CD14-positive monocyte (primary cell): ENCODE data around the gene CBX1. TPM values are rescaled to one million over a fixed set of nuclear protein-coding genes. Genes with fewer than 3 reads are reported as not detected.

ENCODE experiments used
- DNase-seq, 3 donors: peaks; one replicate each; pipeline ENCODE4 v3.0.0-alpha.2; 2011 to 2022
- H2AFZ ChIP-seq: 2 replicates; pipeline ENCODE4 v1.6.0; 2012; ENCODE audit warnings: mild to moderate bottlenecking, low read depth, low read length, inconsistent platforms; ENCODE audit not compliant: insufficient read depth, poor library complexity, severe bottlenecking
- H3K27ac ChIP-seq, 2 donors: 1 replicate in 1 of 2; 2 replicates in 1 of 2; pipeline ENCODE4 v1.5.1; 2012 to 2013; ENCODE audit warnings: low read length in 2 of 2, control low read depth in 1 of 2, inconsistent platforms in 1 of 2, low read depth in 1 of 2, mild to moderate bottlenecking in 1 of 2
- H3K27me3 ChIP-seq, 2 donors: one replicate each; pipeline versions ENCODE4 v1.6.0 to v1.6.1; 2011 to 2013; ENCODE audit warnings: low read length in 2 of 2; ENCODE audit not compliant: control insufficient read depth in 2 of 2, insufficient read depth in 2 of 2
- H3K36me3 ChIP-seq, 2 donors: replicated peaks in 1 of 2; 1 replicate in 1 of 2; 2 replicates in 1 of 2; pipeline versions ENCODE4 v1.5.1 to v1.6.1; 2012 to 2013; ENCODE audit warnings: low read length in 2 of 2, control low read depth in 1 of 2, inconsistent platforms in 1 of 2, mild to moderate bottlenecking in 1 of 2; ENCODE audit not compliant: insufficient read depth in 2 of 2, control insufficient read depth in 1 of 2
- H3K4me1 ChIP-seq, 2 donors: 1 replicate in 1 of 2; 2 replicates in 1 of 2; pipeline versions ENCODE4 v1.5.1 to v1.6.1; 2012 to 2013; ENCODE audit warnings: low read length in 2 of 2, control low read depth in 1 of 2, inconsistent platforms in 1 of 2, mild to moderate bottlenecking in 1 of 2, moderate library complexity in 1 of 2; ENCODE audit not compliant: insufficient read depth in 2 of 2, control insufficient read depth in 1 of 2
- H3K4me2 ChIP-seq: replicated peaks from 2 replicates; pipeline ENCODE3; 2012; ENCODE audit warnings: low read length, moderate library complexity, mild to moderate bottlenecking; ENCODE audit not compliant: poor library complexity, severe bottlenecking; ENCODE audit errors: extremely low read depth
- H3K4me3 ChIP-seq, 3 experiments: fragments of 200-600 bp in 1 of 3; sonication (generic) in 1 of 3; replicated peaks in 1 of 3; 1 replicate in 2 of 3; 2 replicates in 1 of 3; pipeline ENCODE4 v1.5.1; 2011 to 2013; ENCODE audit warnings: low read length in 3 of 3, mild to moderate bottlenecking in 3 of 3, control low read depth in 2 of 3, low read depth in 2 of 3, inconsistent platforms in 1 of 3, moderate library complexity in 1 of 3
- H3K79me2 ChIP-seq: 2 replicates; pipeline ENCODE4 v1.6.0; 2012; ENCODE audit warnings: mild to moderate bottlenecking, control low read depth, inconsistent platforms, low read length, moderate library complexity; ENCODE audit not compliant: insufficient read depth
- H3K9ac ChIP-seq: 2 replicates; pipeline ENCODE4 v1.6.0; 2017; ENCODE audit warnings: low read length, mild to moderate bottlenecking; ENCODE audit not compliant: insufficient read depth, poor library complexity, severe bottlenecking
- H3K9me3 ChIP-seq, 2 donors: replicated peaks in 1 of 2; 1 replicate in 1 of 2; 2 replicates in 1 of 2; pipeline versions ENCODE4 v1.5.1 to v1.6.1; 2012 to 2013; ENCODE audit warnings: low read length in 2 of 2, control low read depth in 1 of 2; ENCODE audit not compliant: control insufficient read depth in 1 of 2, insufficient read depth in 1 of 2
- H4K20me1 ChIP-seq: 2 replicates; pipeline ENCODE4 v1.6.0; 2012; ENCODE audit warnings: mild to moderate bottlenecking, low read length, control low read depth, moderate library complexity; ENCODE audit not compliant: insufficient read depth
- H3K27ac Mint-ChIP-seq, 7 donors: one replicate each; pipeline ENCODE4 v1.8.0; 2020; ENCODE audit warnings: mild to moderate bottlenecking in 7 of 7, mixed read lengths in 7 of 7, moderate library complexity in 6 of 7, inconsistent platforms in 2 of 7
- H3K27me3 Mint-ChIP-seq, 3 donors: one replicate each; pipeline ENCODE4 v1.8.0; 2021 to 2022; ENCODE audit warnings: low read depth in 3 of 3, mild to moderate bottlenecking in 3 of 3, mixed read lengths in 3 of 3, moderate library complexity in 3 of 3, inconsistent platforms in 1 of 3
- H3K36me3 Mint-ChIP-seq, 2 donors: one replicate each; pipeline ENCODE4 v1.8.0; 2020; ENCODE audit warnings: mixed read lengths in 2 of 2, inconsistent platforms in 1 of 2, mild to moderate bottlenecking in 1 of 2
- H3K4me1 Mint-ChIP-seq: one replicate; pipeline ENCODE4 v1.8.0; 2020; ENCODE audit warnings: mild to moderate bottlenecking, mixed read lengths
- H3K4me3 Mint-ChIP-seq, 2 donors: one replicate each; pipeline ENCODE4 v1.8.0; 2020; ENCODE audit warnings: mild to moderate bottlenecking in 2 of 2, mixed read lengths in 2 of 2, moderate library complexity in 1 of 2
- H3K9me3 Mint-ChIP-seq, 7 donors: one replicate each; pipeline ENCODE4 v1.8.0; 2020 to 2022; ENCODE audit warnings: mixed read lengths in 7 of 7, mild to moderate bottlenecking in 6 of 7, moderate library complexity in 6 of 7, inconsistent platforms in 2 of 7
- WGBS: methylation state at CpG from one replicate; pipeline ENCODE4 v1.1.5; 2013; ENCODE audit warnings: missing lambda C conversion rate; ENCODE audit not compliant: insufficient coverage; 5-methylcytosine and 5-hydroxymethylcytosine counted together
- intact Hi-C, 2 donors: fragments of 100-400 bp; cut with micrococcal nuclease; formaldehyde crosslinking; loops; one replicate each; pipeline versions ENCODE4 v1.15.0 to v1.15.1; 2023
- polyA plus RNA-seq, 3 donors: library from polyadenylated mRNA; depleted of rRNA in 1 of 3; unstranded in 2 of 3; stranded (reverse) in 1 of 3; fragments of 300-500 nt in 2 of 3; fragments of >200 nt in 1 of 3; fragmentation: Illumina TruSeq in 2 of 3; gene quantifications; 1 replicate in 2 of 3; 2 replicates in 1 of 3; pipeline ENCODE4 v1.2.3, GENCODE V29; 2012 to 2021
- TF ChIP-seq, protein P1 (sequence below): fragments of 200-600 bp; IDR thresholded peaks from one replicate; pipeline ENCODE4 v1.8.0; 2022; ENCODE audit warnings: antibody characterized with exemption, mild to moderate bottlenecking

Gene CBX1
- polyA plus RNA-seq, 3 donors: 12.5 to 18.2 (median 17.2) TPM

DNA sequence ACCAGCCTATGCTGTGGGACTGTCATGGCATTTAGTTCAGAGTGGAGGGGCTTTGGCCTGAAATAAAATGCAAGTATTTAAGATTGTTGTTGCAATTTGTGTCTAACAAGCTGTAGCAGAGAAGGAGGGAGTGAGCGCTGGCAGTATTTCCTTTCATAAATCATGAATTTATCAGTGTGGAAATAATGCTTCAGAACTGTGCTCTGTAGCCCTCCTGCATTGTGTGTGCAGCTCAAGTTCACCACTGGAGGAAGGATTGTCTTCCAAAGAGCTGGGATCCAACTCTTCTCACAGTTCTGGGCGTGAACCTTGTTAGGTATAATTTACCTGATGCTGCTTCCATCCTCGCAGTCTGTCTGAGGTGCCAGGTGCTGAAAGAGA, 21.4 kb upstream of the CBX1 start:
- no peak overlapping the region for H3K9ac ChIP-seq
- H4K20me1 ChIP-seq: peaks cover 69% of the 10 kb centered on the region
- Mint-ChIP-seq H3K4me3 (no peak overlapping the region), H3K27me3 (peaks cover 0 to 4% (median 2%) of the 10 kb centered on the region in 3 donors), H3K9me3 (peaks cover 0 to 2% (median 0%) of the 10 kb centered on the region in 7 donors), H3K4me1 (no peaks in the 10 kb centered on the region), H3K36me3 (peaks cover 86 to 95% of the 10 kb centered on the region in 2 donors), H3K27ac (peak overlapping the region in 1 of 7 donors; percentile 7)
- TF ChIP-seq, protein P1, sequence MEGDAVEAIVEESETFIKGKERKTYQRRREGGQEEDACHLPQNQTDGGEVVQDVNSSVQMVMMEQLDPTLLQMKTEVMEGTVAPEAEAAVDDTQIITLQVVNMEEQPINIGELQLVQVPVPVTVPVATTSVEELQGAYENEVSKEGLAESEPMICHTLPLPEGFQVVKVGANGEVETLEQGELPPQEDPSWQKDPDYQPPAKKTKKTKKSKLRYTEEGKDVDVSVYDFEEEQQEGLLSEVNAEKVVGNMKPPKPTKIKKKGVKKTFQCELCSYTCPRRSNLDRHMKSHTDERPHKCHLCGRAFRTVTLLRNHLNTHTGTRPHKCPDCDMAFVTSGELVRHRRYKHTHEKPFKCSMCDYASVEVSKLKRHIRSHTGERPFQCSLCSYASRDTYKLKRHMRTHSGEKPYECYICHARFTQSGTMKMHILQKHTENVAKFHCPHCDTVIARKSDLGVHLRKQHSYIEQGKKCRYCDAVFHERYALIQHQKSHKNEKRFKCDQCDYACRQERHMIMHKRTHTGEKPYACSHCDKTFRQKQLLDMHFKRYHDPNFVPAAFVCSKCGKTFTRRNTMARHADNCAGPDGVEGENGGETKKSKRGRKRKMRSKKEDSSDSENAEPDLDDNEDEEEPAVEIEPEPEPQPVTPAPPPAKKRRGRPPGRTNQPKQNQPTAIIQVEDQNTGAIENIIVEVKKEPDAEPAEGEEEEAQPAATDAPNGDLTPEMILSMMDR: no peak
- H3K4me2 ChIP-seq: no peak overlapping the region
- H3K27ac ChIP-seq: no peak overlapping the region
- H3K36me3 ChIP-seq: peaks cover 78 to 93% of the 10 kb centered on the region in 2 donors
- H3K27me3 ChIP-seq: no peaks in the 10 kb centered on the region
- WGBS: 80% methylated on average over 2 of the region's 3 CpGs
- no peaks in the 10 kb centered on the region for H3K4me1 ChIP-seq
- no peak overlapping the region for H3K4me3 ChIP-seq
- no peak overlapping the region for H2AFZ ChIP-seq
- intact Hi-C loops: no loop called here
- no peaks in the 10 kb centered on the region for H3K9me3 ChIP-seq
- H3K79me2 ChIP-seq: peaks cover 8% of the 10 kb centered on the region
- no peak for DNase-seq

DNA sequence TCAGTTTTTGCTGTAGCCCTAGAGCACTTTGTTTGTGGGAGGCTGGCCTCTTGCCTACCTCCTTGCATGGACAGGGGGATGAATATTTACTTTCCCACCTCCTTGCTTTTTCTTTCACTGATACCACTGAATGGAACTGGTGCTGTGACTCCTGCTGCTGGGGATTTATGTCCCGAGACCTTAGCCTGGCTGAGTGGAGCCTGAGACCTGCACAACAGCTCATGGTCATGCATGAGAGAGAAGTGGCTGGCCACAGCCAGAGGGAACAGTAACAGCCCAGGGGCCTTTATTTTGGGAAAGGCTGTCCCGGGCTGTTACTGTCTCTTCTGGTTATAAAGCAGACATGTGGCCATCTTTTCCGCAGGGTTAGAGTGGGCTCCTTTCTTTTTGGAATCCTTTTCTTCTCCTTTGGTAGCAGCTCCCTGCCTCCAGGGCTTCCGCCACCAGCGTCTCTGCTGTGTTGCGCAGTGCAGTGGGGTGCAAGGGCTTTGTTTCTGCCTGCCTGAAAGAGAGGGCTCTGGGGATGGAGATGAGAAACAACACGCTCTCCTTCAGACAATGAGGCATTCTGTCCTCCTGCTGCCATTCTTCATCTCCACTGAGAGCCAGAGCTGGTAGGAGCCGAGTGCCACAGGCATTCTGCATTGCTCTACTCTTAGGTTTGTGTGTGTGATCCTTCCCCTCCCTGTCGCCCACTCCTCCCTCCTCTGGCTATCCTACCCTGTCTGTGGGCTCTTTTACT, 20.8 kb upstream of the CBX1 start:
- H3K4me3 Mint-ChIP-seq: no peak overlapping the region
- peaks cover 84 to 92% of the 10 kb centered on the region in 2 donors for H3K36me3 ChIP-seq
- H3K4me1 ChIP-seq: no peaks in the 10 kb centered on the region
- no peak overlapping the region for H3K9ac ChIP-seq
- no peaks in the 10 kb centered on the region for H3K27me3 ChIP-seq
- H3K36me3 Mint-ChIP-seq: peaks cover 86 to 96% of the 10 kb centered on the region in 2 donors
- peak overlapping the region in 2 of 7 donors; percentile 7 to 64 for H3K27ac Mint-ChIP-seq
- TF ChIP-seq, protein P1: no peak
- no peak overlapping the region for H3K27ac ChIP-seq
- H3K9me3 Mint-ChIP-seq: peaks cover 0 to 2% (median 0%) of the 10 kb centered on the region in 7 donors
- peaks cover 8% of the 10 kb centered on the region for H3K79me2 ChIP-seq
- H3K27me3 Mint-ChIP-seq: peaks cover 0 to 4% (median 2%) of the 10 kb centered on the region in 3 donors
- H3K4me3 ChIP-seq: no peak overlapping the region
- DNase-seq: no peak
- no peak overlapping the region for H3K4me2 ChIP-seq
- H2AFZ ChIP-seq: no peak overlapping the region
- H3K9me3 ChIP-seq: no peaks in the 10 kb centered on the region
- intact Hi-C loops: no loop called here
- peaks cover 74% of the 10 kb centered on the region for H4K20me1 ChIP-seq
- no peaks in the 10 kb centered on the region for H3K4me1 Mint-ChIP-seq
- WGBS: 80% methylated on average over 1 of the region's 9 CpGs
